NT2/D1 (cell line): ENCODE data around the gene RIOX2.
A peak's percentile ranks its signal among the peaks of the same experiment; 100 is the strongest.
"Not testable (repeated sequence)": the region's sequence is repeated elsewhere in the genome, so short reads cannot be mapped to it uniquely, and the experiment has no call there.

Source experiments
- DNase-seq: peaks from one replicate; pipeline ENCODE4 v3.0.0-alpha.2; 2011; ENCODE audit warnings: low read depth, low spot score
- H3K27me3 ChIP-seq: 2 replicates; pipeline ENCODE4 v1.6.0; 2011; ENCODE audit warnings: mild to moderate bottlenecking; ENCODE audit not compliant: insufficient read length, insufficient read depth
- H3K36me3 ChIP-seq: 2 replicates; pipeline ENCODE4 v1.6.1; 2011; ENCODE audit warnings: mild to moderate bottlenecking, low read length, mixed read lengths; ENCODE audit not compliant: insufficient read depth, insufficient read length
- H3K4me1 ChIP-seq: 2 replicates; pipeline ENCODE4 v1.5.1; 2011; ENCODE audit not compliant: insufficient read depth, insufficient read length
- H3K4me3 ChIP-seq: 2 replicates; pipeline ENCODE4 v1.5.1; 2011; ENCODE audit warnings: low read depth; ENCODE audit not compliant: insufficient read length
- H3K9ac ChIP-seq: 2 replicates; pipeline ENCODE4 v1.6.0; 2011; ENCODE audit warnings: low read depth; ENCODE audit not compliant: insufficient read length
- H3K9me3 ChIP-seq: 2 replicates; pipeline ENCODE4 v1.5.1; 2011; ENCODE audit warnings: mild to moderate bottlenecking, low read length; ENCODE audit not compliant: insufficient read depth
- SUZ12 ChIP-seq: IDR thresholded peaks from 2 replicates; pipeline ENCODE4 v1.6.1; 2011; ENCODE audit not compliant: insufficient read length, insufficient read depth; ENCODE audit errors: extremely low read depth
- YY1 ChIP-seq: IDR thresholded peaks from 2 replicates; pipeline ENCODE4 v1.6.1; 2011; ENCODE audit not compliant: insufficient read length, insufficient read depth
- ZNF274 ChIP-seq: IDR thresholded peaks from 2 replicates; pipeline ENCODE4 v1.6.1; 2011; ENCODE audit warnings: mild to moderate bottlenecking, low read depth, low read length

RIOX2 gene

DNA sequence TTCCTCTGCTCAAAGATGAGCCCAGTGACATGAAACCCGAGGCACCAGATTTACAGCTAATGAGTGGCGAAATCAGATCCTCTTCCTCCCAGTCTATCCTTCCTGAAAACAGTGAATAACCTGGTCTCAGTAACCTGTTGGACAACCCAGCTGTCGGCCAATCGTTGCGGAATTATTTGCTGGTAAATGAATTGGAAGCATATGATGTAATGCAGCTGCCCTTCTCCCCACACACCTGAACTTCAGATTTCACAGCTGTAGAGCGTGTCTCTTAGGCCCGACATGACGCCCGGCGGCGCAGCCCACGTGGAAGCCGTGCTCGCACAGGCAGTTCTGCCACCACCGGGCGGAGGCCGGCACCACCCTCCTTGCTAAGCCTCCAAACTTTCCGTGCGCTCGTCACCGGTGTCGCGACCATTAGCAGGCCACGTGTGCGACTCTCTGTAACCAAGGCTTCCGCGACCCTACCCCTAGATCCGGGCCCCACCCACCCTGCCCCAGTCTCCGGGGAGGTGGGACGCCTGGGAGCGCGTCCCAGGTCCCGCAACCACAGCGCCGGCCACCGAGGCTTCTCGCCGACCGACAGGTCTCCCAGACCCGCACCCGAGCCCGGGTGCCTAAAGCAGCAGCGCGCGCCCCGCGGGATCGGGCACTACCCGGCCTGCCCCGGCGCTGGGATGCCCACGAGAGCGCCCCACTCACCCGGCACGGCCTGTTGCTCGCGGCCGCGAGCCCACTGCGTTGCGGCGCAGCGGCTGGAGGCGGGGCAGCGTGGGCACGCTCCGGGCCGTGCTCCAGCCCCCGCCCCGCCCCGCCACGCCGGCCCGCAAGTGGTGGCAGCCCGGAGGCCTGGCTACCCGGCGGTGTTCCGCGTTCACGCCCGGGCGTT is at the start of gene RIOX2:
TSS of gene RIOX2 (minus strand) at position 753 of the 889 bp plus-strand sequence. CDS start 4,838 bp downstream, outside the sequence.
- Histone ChIP-seq H3K27me3 (peaks cover 4% of the 10 kb centered on the region), H3K9ac (peak within 1 kb of the TSS; percentile 88), H3K9me3 (no peaks in the 10 kb centered on the region), H3K4me3 (peak within 1 kb of the TSS; percentile 60), H3K4me1 (no peaks in the 10 kb centered on the region), H3K36me3 (peaks cover 7% of the 10 kb centered on the region)
- no peak for TF ChIP-seq ZNF274
- TF ChIP-seq SUZ12: no peak
- no peak for TF ChIP-seq YY1
- DNase-seq: peak; percentile 25

DNA sequence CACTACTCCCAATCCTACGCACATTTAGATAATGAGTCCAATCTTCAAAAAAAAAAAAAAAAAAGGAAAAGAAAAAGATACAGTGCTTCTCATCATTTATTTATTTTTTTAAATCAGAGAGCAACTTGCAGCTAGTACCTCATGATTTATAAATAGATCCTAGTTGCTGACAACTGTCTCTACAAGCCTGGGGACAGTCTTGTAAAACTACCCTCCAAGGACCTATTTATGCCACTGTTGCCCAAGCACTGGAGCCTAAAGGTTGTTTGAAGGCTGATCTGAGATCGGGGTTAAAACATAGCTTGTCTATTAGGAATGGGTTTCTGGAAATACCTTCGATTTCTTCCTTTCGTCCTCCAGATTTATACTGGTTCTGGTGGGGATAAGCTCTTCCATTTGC is 48.2 kb upstream of the RIOX2 start:
- no peaks in the 10 kb centered on the region for H3K36me3 ChIP-seq
- H3K27me3 ChIP-seq: peaks cover 3% of the 10 kb centered on the region
- TF ChIP-seq YY1 (no peak), ZNF274 (no peak), SUZ12 (no peak)
- no peak overlapping the region for H3K4me3 ChIP-seq
- no peak overlapping the region for H3K9ac ChIP-seq
- DNase-seq: no peak
- H3K4me1 ChIP-seq: no peaks in the 10 kb centered on the region
- H3K9me3 ChIP-seq: no peaks in the 10 kb centered on the region

DNA sequence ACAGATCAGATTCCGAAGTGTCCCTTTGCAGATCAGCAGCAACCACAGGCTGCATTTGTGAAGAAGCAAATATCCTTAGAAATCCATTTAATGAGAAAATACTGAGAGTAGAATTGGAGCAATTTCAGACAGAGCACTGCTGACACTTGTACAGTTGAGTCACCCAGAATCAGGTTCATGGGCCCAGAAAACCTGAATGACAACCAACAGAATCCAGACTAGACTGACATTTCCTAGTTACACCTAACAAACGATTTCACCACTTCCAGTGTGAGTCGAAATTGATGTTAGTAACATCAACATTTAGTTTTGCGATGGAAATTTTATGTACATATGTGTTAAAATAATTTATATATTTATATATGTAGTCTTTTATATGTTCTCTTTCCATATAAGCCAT is 46.1 kb upstream of the RIOX2 start:
- Histone ChIP-seq H3K27me3 (peaks cover 3% of the 10 kb centered on the region), H3K4me3 (no peak overlapping the region), H3K4me1 (no peaks in the 10 kb centered on the region), H3K9me3 (no peaks in the 10 kb centered on the region), H3K36me3 (no peaks in the 10 kb centered on the region), H3K9ac (no peak overlapping the region)
- DNase-seq: no peak
- no peak for TF ChIP-seq ZNF274
- no peak for TF ChIP-seq YY1
- TF ChIP-seq SUZ12: no peak

DNA sequence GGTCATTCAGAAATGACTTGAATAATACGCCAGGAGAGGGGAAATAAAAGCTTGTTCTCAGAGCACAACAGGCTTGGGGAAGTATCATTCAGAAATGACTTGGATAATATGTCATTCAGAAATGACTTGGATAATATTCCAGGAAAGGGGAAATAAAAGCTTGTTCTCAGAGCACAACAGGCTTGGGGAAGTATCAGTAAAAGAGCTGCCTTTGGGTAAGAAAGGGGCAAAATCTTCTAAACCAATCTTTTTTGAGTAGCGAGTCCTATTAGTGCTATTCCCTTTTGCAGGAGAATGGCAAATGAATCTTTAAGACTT is 42.0 kb upstream of the RIOX2 start:
- Histone ChIP-seq H3K27me3 (no peaks in the 10 kb centered on the region), H3K36me3 (no peaks in the 10 kb centered on the region), H3K9me3 (no peaks in the 10 kb centered on the region), H3K4me1 (no peaks in the 10 kb centered on the region), H3K4me3 (no peak overlapping the region), H3K9ac (no peak overlapping the region)
- no peak for DNase-seq
- TF ChIP-seq ZNF274 (no peak), SUZ12 (no peak), YY1 (no peak)

DNA sequence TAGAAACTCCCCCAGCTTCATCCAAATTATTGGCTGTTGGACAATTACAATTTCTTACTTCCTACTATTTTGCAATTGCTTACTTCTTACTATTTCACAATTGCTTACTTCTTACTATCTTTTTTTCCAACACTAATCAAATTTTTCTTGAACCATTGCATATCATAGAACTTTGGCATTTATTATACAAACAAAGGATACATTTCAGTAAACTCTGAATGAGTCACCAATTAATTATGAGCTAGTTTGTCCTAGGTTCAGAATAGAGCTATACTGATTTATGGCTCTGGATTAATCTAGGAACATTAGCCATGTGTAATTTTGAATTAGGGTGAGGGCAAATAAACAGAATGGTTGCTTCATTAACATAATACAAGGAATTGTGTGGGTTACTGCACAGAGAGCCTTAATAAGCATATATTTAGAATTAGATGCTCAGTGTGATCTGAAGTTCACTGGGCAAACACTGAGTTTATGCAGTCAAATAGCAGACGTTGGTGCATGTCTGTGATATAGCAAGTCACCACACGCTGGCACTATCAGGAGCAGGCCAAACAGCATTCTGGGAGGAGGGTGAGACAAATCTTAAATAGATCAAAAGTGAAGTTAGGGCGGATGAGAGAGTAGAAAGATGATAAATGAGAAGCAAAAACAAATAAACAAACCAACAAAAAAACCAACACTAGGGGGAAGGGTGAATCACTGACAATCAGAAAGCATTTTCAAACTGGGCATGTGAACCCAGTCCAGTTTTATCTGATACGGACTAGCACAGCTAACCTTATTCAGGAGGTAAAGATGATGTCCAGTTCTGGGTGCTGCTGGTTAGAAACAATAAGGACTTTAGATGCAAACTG is 41.4 kb upstream of the RIOX2 start:
- H3K27me3 ChIP-seq: no peaks in the 10 kb centered on the region
- no peaks in the 10 kb centered on the region for H3K36me3 ChIP-seq
- no peaks in the 10 kb centered on the region for H3K9me3 ChIP-seq
- H3K4me3 ChIP-seq: no peak overlapping the region
- TF ChIP-seq ZNF274 (no peak), SUZ12 (no peak), YY1 (no peak)
- H3K9ac ChIP-seq: no peak overlapping the region
- DNase-seq: no peak
- no peaks in the 10 kb centered on the region for H3K4me1 ChIP-seq

DNA sequence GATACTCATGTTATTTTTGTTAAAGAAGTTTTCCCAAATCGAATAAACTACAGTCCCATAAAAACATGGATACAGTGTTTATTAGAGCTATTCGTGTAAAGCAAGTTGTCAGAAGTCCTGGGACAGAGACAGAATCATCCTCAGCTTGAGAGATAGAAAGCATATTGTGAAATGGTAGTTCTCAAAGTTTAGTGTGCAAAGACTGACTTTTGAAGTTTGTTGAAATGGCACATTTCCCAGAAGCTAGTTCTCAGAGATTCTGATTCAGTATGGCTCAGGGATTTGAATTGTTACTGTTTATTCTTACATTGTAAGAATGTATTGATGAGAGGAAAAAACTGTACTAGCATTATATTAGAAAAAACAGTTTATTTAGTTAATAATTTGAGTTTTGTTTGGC is 40.7 kb upstream of the RIOX2 start:
- Histone ChIP-seq H3K4me1 (no peaks in the 10 kb centered on the region), H3K36me3 (no peaks in the 10 kb centered on the region), H3K9me3 (no peaks in the 10 kb centered on the region), H3K4me3 (no peak overlapping the region), H3K27me3 (no peaks in the 10 kb centered on the region), H3K9ac (no peak overlapping the region)
- no peak for DNase-seq
- TF ChIP-seq SUZ12 (no peak), YY1 (no peak), ZNF274 (no peak)

DNA sequence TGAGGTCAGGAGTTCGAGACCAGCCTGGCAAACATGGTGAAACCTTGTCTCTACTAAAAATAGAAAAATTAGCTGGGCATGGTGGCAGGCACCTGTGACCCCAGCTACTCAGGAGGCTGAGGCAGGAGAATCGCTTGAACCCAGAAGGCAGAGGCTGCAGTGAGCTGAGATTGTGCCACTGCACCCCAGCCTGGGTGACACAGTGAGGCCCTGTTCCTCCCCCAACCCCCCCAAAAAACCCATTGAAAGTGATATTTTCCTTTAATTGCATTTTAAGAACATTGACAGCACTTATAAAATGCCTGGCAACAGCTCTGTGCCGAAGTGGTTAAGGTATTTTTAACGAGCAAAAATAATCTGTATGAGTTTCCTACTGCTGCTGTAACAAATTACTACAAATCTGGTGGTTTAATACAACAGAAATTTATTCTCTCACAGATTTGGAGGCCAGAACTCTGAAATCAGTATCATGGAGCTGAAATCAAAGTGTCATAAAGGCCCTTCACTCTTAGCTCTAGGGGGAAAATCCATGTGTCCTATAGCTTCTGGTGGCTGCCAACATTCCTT is 38.7 kb upstream of the RIOX2 start:
- H3K9ac ChIP-seq, H3K27me3 ChIP-seq, H3K36me3 ChIP-seq, DNase-seq, H3K4me1 ChIP-seq, H3K4me3 ChIP-seq, H3K9me3 ChIP-seq: not testable (repeated sequence)
